Pulmonary artery endothelial cell (primary cell): Measurements from ENCODE around the gene LRATD1. TPM values are rescaled to one million over a fixed set of nuclear protein-coding genes. Genes with fewer than 3 reads are reported as not detected.
A peak's percentile ranks its signal among the peaks of the same experiment; 100 is the strongest.

Experiments used
- DNase-seq: peaks from one replicate; pipeline ENCODE4 v3.0.0-alpha.2; 2011; ENCODE audit warnings: low read depth, low spot score
- total RNA-seq: library from RNA; depleted of rRNA; stranded (reverse); fragments of >200 nt; gene quantifications from 2 replicates; pipeline ENCODE4 v1.2.3, GENCODE V29; 2014

LRATD1 gene
- total RNA-seq, 1 donor from 2014 or later: 0.07 TPM

GRCh38 chr2:14633461-14634181 is 1.1 kb downstream of the LRATD1 start:
- no peak for DNase-seq

DNA sequence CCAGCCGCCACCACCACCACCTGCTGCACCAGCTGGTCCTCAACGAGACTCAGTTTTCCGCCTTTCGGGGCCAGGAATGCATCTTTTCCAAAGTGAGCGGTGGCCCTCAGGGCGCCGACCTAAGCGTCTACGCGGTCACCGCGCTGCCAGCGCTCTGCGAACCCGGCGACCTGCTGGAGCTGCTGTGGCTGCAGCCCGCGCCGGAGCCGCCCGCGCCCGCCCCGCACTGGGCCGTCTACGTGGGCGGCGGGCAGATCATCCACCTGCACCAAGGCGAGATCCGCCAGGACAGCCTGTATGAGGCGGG is 1.6 kb downstream of the LRATD1 start:
- DNase-seq: no peak

DNA sequence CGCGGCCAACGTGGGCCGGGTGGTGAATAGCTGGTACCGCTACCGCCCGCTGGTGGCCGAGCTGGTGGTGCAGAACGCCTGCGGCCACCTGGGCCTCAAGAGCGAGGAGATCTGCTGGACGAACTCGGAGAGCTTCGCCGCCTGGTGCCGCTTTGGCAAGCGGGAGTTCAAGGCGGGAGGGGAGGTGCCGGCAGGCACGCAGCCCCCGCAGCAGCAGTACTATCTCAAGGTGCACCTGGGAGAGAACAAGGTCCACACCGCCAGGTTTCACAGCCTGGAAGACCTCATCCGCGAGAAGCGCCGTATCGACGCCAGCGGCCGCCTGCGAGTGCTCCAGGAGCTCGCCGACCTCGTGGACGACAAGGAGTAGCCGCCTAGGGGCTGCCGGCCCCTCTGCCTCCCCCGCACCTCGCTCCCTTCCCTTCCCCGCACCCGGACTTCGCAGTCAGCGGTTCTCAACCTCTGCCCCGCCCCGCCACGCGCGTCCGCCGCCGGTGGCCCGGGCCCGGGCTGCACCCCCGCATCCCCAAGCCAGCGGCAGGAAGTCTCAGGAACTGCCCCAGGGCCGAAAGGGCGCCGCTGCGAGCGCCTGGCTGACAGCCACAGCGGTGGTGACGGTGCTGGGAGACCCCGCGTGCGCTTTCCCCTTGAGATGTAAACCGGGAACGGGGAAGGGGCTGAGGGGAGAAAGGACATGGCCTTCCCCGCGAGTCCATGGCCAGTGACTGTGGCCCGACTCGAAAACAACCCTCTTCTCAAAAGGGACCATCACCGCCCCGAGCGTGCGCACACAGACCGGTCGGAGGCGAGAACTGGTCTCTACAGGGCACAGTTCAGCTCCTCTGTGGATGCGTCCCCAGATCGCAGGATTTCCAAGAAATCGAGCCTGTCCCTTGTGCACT is 2.2 kb downstream of the LRATD1 start:
- DNase-seq: peak; percentile 10

DNA sequence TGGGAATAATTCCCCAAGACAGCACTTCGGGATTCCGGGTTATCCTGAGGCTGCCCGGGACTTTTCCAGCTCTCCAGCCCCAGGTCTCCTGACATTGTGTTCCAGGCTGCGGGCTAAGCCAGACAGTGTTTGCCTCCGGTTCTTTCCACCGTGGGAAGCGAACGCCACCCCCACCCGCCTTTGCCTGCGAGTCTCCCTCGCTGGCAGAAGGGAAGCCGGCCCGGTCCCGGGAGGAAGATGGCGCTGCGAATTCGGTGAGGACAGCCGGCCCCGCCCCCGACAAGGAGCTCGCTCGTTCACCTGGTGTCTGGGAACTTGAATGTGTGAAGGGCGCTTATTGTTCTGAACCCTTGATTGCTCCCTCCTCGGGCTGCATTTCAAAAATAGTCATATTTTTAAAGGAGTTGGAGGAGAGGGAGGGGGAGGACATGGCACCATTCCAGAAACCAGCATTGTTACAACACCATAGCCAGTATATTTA is 2.9 kb downstream of the LRATD1 start:
- DNase-seq: no peak

GRCh38 chr2:14638488-14638887 is 6.0 kb downstream of the LRATD1 start:
- DNase-seq: no peak

DNA sequence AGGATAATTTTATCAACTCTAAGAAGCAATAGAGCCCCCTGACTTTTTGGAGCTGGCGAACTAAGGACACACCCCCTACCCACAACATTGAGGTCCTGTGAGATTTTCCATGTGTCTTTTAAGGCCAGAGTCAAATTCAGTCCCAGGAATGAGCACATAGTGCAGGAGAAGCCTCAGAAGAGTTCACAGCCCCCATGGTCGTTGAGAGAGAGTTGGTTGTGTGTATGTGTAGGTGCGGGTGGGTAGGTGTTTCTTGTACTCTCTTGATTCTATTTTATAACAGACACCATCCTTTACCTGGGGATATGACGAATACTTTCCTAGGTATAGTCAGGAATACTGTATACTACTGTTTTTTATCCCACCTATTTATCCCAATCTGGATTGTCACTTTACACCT is 8.6 kb downstream of the LRATD1 start:
- no peak for DNase-seq

GRCh38 chr2:14642499-14642898 is 10.0 kb downstream of the LRATD1 start:
- DNase-seq: no peak

- no peak for DNase-seq
Measured at GRCh38 chr2:14647714-14648113, 15.2 kb downstream of the LRATD1 start.

DNA sequence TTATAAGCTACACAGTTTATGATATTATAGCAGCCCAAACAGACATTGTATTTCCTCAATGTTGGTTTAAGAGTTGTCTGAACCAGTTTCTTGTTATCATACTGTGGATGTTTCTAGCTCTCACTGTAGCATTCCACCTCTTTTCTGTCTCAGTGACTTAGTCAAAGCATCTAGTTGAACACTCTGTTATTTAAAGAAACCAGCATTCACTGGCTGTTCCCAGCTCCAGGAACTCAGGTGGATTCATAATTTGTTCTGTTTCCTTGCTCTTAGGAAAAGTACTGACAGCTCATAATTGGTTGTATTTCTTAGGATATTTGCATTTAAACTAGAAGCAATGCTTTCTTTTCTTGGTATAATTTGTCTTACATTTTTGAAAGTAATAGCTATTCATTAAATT is 17.5 kb downstream of the LRATD1 start:
- no peak for DNase-seq

- no peak for DNase-seq
Measured at GRCh38 chr2:14654835-14655282, 22.3 kb downstream of the LRATD1 start.

GRCh38 chr2:14656146-14656545 is 23.6 kb downstream of the LRATD1 start:
- no peak for DNase-seq

GRCh38 chr2:14661163-14661562 is 28.6 kb downstream of the LRATD1 start:
- DNase-seq: no peak

- no peak for DNase-seq
Measured at GRCh38 chr2:14673351-14673875, 40.9 kb downstream of the LRATD1 start.

DNA sequence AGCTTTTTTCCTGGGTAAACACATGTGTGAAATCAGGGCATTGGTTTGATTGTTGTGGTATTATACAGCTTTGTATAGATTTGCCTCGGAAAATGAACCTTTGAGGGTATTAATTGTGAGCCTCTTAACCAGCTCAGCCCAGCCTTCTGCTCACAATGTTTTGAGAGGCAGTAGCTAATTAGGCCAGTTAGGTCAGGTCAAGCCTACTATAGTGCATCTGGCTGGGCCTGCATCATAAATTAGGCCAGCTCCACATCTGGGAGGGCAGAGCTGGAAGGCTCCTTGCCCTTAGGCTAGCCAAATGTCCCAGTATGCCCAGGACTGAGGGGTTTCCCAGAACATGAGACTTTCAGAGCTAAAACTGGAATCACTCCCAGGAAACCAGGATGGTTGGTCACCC is 43.0 kb downstream of the LRATD1 start:
- DNase-seq: no peak

DNA sequence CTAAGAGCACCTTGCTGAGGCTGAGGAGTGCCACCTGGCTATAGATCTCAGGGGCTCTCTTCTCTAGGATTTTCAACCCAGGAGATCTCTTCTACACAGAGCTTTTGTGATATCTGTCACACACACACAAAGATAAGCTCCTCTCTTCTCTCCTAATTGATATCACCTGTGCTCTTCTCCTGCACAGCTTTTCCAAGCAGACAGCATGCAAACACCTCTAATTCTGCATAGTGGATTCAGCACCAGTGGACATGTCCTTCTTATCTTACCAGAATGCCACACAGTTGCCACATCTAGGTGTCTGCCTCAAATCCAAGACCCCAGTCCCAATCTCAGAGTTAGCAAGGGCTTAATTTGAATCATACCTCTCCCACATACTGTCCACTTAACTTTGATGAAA is 43.9 kb downstream of the LRATD1 start:
- DNase-seq: no peak

DNA sequence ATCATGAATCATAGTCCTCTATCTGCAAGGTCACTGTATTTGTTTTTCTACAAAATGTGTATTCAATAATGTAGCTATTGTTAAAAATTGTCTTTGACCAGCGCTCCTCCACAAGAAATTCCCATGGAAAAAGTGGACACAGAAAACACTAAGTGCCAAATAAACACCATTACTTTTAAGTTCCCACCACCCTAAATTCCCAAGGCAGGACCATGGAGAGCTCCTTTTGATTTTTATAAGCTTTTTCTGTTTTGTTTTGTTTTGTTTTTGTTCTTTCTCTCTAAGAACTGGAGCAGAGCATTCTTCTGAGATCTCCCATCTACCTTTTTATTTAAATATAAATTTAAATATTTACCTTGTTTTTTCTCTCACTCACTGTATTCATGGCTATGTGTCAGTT is 44.5 kb downstream of the LRATD1 start:
- DNase-seq: no peak

GRCh38 chr2:14678761-14679160 is 46.2 kb downstream of the LRATD1 start:
- DNase-seq: no peak

- no peak for DNase-seq
Measured at GRCh38 chr2:14681608-14682007, 49.1 kb downstream of the LRATD1 start.
